Measurements from ENCODE around the gene LATS2.

LATS2 gene

GRCh38 chr13:21047591-21048282 is 13.6 kb downstream of the LATS2 start:
- no peak for DNase-seq (ENCODE audit: low read depth)

DNA sequence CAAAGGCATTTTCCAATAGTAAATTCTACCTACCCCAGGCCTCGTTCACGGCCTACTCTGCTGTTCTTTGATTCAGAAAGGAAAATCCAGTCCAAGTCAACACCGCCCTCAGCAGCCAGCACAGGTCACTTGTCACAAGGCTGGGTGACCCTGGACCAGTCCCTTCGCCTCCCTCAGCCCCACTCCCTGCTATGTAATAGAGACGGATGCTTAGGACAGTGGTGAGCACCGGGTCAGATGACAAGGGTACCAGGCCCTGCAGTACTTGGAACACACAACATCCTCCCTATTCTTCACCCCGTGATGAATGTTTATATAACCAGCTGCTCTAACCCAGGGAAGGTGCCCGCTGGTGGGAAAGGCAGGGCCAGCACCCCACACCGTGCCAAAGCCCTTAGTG is 14.3 kb downstream of the LATS2 start:
- no peak for DNase-seq (ENCODE audit: low read depth)

DNA sequence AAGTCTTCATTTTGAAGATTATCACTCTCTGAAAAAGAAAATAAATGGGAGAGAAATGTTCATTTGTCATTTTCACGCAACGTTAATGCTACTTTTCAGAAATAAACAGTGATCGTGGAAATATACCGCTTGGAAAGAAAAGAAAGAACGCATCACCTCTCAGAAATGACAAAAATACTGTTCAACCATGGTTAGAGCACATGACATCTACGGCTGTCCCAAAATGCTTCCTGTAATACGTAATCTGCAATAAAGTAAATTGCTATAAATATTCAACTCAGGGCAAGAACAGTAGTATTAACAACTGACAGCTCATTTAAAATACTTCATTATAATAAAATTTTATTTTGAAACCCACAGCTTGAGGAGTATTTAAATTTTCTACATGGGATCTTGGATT is 15.2 kb downstream of the LATS2 start:
- DNase-seq (ENCODE audit: low read depth) = no peak

DNA sequence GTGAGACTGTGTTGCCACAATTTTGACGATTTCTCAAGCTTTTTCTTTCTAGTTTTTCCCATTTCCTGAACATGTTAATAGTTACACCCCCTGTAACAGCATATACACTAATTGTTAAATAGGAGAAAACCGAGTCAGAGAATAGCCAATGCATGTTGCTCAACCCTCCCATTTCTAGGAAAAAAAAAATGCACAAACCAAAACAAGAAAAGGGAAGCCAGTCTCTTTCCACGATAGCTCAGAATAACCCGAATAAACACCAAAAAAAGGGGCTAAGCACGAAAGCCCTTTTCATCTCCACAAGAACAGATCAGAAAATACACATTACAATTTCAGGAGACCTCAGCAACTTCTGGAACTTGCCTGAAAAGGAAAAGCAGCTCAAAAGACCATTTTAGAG is 16.3 kb downstream of the LATS2 start:
- DNase-seq (ENCODE audit: low read depth) = no peak

DNA sequence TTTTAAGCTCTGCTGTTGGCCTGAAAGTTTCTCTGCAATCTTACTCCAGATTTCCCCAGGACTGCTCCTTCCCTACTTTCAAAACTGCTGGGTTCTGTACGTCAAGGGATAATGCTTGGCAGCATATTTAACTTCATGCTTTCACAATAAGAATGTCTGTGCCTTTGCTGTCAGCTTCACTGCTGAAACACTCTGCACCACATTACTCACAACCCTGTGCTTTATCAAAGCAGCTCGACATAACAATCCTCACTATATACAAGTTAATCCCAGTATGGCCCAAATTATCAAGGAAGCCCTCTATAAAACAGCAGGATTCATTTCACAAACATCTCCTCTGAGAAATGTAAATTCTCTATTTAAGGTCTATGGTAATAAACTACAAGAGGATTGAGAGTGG is 17.5 kb downstream of the LATS2 start:
- DNase-seq (ENCODE audit: low read depth) = peak; percentile 94

- DNase-seq (ENCODE audit: low read depth) = no peak
These were observed 21.1 kb downstream of the LATS2 start for GRCh38 chr13:21040120-21040826.

- no peak for DNase-seq (ENCODE audit: low read depth)
These were observed 22.1 kb downstream of the LATS2 start for GRCh38 chr13:21039097-21039800.

GRCh38 chr13:21037656-21038055 is 23.7 kb downstream of the LATS2 start:
- DNase-seq (ENCODE audit: low read depth) = no peak

DNA sequence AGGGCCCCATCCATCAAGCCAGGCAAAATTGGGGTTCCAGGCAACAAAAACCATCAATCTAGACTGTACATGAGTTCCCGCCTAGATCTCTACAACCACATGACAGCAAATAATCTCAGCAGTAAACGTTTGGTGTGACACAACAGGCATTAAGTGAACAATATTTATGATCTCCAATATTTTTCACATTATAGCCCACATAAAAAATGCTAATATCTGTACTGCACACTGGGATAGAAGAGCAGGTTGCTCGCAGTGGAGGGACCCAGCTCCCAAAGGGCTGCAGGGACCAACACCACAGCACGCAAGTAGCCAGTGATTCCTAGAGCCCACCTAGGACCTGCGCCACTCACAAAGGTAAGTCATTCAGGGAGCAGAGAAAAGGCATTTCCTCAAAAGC is 25.9 kb downstream of the LATS2 start:
- no peak for DNase-seq (ENCODE audit: low read depth)

GRCh38 chr13:21034603-21035191 is 26.7 kb downstream of the LATS2 start:
- peak; percentile 36 for DNase-seq (ENCODE audit: low read depth)

GRCh38 chr13:21033856-21034602 is 27.4 kb downstream of the LATS2 start:
- DNase-seq (ENCODE audit: low read depth) = peak; percentile 19

- peak; percentile 51 for DNase-seq (ENCODE audit: low read depth)
These were observed 28.1 kb downstream of the LATS2 start for GRCh38 chr13:21033212-21033840.

DNA sequence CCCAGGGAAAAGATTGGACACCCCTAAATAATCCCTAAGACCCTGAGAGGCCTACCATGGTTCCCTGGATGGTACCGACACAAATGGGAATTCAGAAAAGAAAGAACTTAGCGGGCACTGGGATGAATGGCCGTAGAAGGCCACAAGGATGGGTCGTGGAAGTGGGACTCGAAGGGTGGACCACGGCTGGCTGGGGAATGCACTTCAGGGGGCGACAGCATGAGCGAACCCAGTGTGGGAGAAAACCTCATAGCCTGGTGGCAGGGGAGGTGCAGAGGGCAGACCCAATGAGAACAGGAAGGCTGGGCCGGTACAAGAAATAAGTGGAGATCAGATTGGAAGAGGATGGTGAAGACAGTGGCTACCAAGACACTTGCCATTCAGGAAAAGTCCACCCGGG is 28.7 kb downstream of the LATS2 start:
- DNase-seq (ENCODE audit: low read depth) = no peak

- DNase-seq (ENCODE audit: low read depth) = no peak
These were observed 29.7 kb downstream of the LATS2 start for GRCh38 chr13:21031594-21032275.

DNA sequence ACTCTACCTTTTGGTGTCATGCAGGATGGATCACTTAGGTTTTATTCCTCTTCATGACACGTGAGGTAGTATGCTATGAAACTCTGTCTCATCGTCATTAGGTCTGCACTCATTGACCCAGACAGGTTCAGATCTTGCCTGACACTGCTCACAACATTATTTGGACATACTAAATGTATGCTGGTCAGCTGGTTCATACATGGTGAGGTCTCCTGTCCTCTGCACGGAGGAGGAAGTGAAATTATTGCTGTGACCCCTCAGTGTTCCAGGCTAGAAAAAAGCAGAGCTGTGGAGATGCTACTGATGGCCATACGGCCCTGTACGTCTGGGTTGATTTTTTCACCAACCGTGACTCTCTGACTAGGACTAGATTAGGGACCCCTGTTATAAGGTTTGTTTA is 35.8 kb downstream of the LATS2 start:
- DNase-seq (ENCODE audit: low read depth) = no peak

DNA sequence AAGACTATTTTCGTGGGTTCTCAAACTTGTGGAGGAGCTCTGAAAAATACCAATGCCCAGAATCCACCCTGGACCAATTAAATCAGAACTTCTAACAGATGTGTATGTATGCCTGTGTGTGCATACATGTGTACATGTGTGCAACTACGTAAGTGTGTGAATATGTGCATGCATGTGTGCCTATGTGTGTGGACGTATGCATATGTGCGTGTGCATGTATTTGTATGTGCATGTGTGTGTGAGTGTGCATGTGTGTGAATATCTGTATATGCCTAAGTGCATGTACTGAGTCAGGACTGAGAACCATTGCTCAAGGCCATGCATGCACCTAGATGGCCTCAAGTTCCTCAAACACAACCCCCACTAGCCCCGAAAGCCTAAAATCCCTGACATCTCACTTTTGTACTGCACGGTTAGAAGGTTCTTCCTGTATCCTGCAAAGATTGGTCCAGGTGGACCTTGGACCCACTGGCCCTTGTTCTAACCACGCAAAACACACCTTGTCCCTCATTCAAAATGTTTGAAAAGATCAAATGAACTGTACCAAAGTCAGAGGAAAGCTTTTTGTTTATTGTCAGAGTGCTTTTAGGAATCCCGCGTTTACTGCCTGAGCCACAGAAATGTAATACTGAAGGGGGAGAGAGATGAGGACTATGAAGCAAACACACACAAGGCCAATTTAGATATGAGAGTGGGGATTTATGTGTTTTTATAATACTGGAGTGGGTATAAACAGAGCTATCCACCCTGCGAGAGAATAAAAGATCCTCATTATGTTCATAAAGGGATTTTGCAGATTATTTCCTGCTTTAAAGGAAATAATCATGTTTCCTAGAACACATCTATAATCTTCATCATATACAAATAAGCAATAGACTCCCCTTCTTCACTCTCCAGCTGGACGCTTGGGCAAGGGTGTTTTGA is 39.1 kb downstream of the LATS2 start:
- no peak for DNase-seq (ENCODE audit: low read depth)

DNA sequence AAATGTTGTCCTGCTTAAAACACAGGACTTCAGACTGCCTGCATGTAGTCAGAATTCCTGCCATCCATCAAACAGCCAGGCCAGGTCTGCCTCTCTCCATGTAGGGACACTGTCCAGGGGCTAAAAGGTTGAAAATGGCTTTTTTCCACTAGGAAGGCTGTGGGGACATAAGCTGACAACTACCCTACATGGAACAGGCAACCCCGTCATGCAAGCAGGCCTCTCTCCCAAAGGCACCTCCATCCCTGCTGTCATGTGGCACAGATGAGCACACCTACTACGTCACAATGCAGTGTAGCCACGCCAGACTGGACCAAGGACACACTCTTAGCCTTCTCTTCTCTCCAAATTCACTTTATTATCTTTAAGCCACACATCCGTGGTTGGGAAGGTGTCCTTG is 40.8 kb downstream of the LATS2 start:
- no peak for DNase-seq (ENCODE audit: low read depth)

- DNase-seq (ENCODE audit: low read depth) = no peak
These were observed 41.2 kb downstream of the LATS2 start for GRCh38 chr13:21020176-21020575.

DNA sequence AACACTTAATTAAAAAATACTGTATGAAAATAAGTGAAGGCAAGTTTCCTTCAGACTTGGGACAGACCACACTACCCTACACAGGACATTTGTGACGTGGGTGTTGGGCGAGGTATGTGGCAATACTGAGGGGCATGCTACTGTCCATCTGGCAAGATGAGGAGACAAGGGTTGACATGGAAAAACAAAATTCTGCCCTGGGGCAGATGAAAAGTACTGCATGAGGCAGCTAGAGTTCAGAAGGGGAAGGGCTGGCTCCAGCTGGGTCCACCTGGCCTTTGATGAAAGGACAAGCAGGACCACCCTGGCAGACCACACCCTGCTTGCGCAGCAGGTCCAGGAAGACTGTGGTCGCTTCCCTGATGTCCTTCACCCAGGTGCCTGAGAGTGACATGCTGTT is 43.2 kb downstream of the LATS2 start:
- no peak for DNase-seq (ENCODE audit: low read depth)

- DNase-seq (ENCODE audit: low read depth) = peak; percentile 48
These were observed 44.9 kb downstream of the LATS2 start for GRCh38 chr13:21016487-21016886.

All from iris pigment epithelial cell (primary cell).